ENCODE measurements around the gene CMIP. TPM values are rescaled to one million over a fixed set of nuclear protein-coding genes. Genes with fewer than 3 reads are reported as not detected.

The CMIP gene
- total and polyA plus RNA-seq, 10 of the 15 experiments (the other 5 are each of a cell fraction or from before 2014, with no cell fraction given), result 1.2 to 43.2 (median 4.4) TPM

DNA sequence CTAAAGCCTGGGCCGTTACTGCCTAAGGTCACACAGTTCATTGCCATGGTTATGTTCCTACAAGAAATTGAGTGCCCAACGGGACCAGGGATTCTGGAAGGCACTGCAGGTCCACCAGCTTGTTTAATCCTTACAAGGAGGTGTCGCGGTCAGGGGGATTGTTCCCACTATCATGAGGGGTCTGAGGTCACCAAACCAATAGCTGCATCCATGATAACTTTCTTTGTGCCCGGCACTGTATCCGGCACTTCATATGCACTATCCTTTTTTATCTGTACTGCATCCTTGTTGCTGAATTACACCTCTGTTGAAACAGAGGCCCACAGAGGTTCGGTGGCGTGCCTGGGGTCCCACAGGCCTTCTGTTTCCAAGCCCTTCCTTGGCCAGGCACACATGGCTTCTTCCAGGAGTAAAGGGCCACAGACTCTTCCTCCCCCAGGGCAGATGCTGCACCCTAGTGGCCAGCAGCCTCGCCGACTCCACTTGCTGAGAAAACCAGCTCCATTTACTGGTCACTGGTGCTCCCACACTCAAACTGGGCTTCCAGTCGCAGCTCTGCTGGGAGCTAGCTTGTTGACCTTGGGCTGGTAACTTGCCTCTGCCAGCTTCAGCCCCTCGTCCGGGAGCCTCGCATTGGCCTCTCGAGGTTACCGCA, 252.5 kb downstream of the CMIP start:
- no peaks in the 10 kb centered on the region for H4K20me1 ChIP-seq (ENCODE audit: control insufficient read depth, insufficient read depth)
- H2AFZ ChIP-seq (ENCODE audit: control insufficient read depth, low read depth, low read length), result no peak overlapping the region
- no peak for DNase-seq (ENCODE audit: low read depth, low spot score)
- H3K36me3 ChIP-seq (ENCODE audit: control insufficient read depth in 2 of 2, insufficient read depth in 2 of 2, low read length in 1 of 2), result peaks cover 13 to 31% of the 10 kb centered on the region in 2 experiments; a peak in 3 of 4 replicates
- H3K27me3 ChIP-seq (replicated peaks in 1 of 2; ENCODE audit: control insufficient read depth in 2 of 2, insufficient read depth in 2 of 2, low read length in 1 of 2), result no peaks in the 10 kb centered on the region
- no peak overlapping the region for H3K9ac ChIP-seq (ENCODE audit: control insufficient read depth, insufficient read depth, low read length)
- ChIA-PET SMC1A (ENCODE audit: uncharacterized antibody, unreplicated experiment) (interaction anchor here (0.6 to 1.8 kb wide), 10 partner anchors 17 to 332 kb away, joined by 3 to 9 read pairs (median 4); no protein-coding TSS in a partner anchor), RAD21 (ENCODE audit: unreplicated experiment) (interaction anchor here (0.5 to 3.2 kb wide), 14 partner anchors 13 to 338 kb away, joined by 3 to 13 read pairs (median 4); no protein-coding TSS in a partner anchor), CTCF (interaction anchor here (0.6 to 3.1 kb wide), 25 partner anchors 10 to 331 kb away, joined by 3 to 16 read pairs (median 5); no protein-coding TSS in a partner anchor), POLR2A (interaction anchor here (0.7 kb wide), 1 partner anchor 82 kb away, joined by 3 read pairs; the partner anchor contains the start of gene PLCG2)
- H3K4me2 ChIP-seq (ENCODE audit: control insufficient read depth, insufficient read depth), result no peak overlapping the region
- BruUV-seq (replicated peaks), result no TSS peak
- no peaks in the 10 kb centered on the region for H3K9me3 ChIP-seq (replicated peaks; ENCODE audit: control insufficient read depth, insufficient read depth, low read length)
- peak; percentile 87 for ATAC-seq
- no peaks in the 10 kb centered on the region for H3K79me2 ChIP-seq (ENCODE audit: control insufficient read depth, insufficient read depth, low read length)
- H3K27ac ChIP-seq (ENCODE audit: control insufficient read depth, insufficient read depth), result no peak overlapping the region
- peak; percentile 78 for FAIRE-seq
- no peak overlapping the region for H3K4me3 ChIP-seq
- WGBS (ENCODE audit: insufficient coverage, insufficient replicate concordance, low lambda C conversion rate, missing lambda C conversion rate), result 88% methylated on average over 16 of the region's 16 CpGs
- intact Hi-C loops (cut with micrococcal nuclease; ENCODE audit: unreplicated experiment) (loop anchor here (1.0 kb wide), 3 partner anchors 74 to 331 kb away; no protein-coding TSS in a partner anchor), in situ Hi-C loops (cut with MboI) (no loop called here)
- no peaks in the 10 kb centered on the region for H3K4me1 ChIP-seq (ENCODE audit: control insufficient read depth, insufficient read depth, low read length)
- TF ChIP-seq, protein P1, sequence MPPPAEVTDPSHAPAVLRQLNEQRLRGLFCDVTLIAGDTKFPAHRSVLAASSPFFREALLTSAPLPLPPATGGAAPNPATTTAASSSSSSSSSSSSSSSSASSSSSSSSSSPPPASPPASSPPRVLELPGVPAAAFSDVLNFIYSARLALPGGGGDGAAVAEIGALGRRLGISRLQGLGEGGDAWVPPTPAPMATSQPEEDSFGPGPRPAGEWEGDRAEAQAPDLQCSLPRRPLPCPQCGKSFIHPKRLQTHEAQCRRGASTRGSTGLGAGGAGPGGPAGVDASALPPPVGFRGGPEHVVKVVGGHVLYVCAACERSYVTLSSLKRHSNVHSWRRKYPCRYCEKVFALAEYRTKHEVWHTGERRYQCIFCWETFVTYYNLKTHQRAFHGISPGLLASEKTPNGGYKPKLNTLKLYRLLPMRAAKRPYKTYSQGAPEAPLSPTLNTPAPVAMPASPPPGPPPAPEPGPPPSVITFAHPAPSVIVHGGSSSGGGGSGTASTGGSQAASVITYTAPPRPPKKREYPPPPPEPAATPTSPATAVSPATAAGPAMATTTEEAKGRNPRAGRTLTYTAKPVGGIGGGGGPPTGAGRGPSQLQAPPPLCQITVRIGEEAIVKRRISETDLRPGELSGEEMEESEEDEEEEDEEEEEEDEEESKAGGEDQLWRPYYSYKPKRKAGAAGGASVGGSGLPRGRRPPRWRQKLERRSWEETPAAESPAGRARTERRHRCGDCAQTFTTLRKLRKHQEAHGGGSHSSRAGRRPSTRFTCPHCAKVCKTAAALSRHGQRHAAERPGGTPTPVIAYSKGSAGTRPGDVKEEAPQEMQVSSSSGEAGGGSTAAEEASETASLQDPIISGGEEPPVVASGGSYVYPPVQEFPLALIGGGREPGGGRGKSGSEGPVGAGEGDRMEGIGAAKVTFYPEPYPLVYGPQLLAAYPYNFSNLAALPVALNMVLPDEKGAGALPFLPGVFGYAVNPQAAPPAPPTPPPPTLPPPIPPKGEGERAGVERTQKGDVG (CRISPR knock-in tag; IDR thresholded peaks at IDR 0.05), result no peak
- TF ChIP-seq CREB1 (IDR thresholded peaks at IDR 0.05; ENCODE audit: low read depth) (no peak), RFX5 (IDR thresholded peaks at IDR 0.05; ENCODE audit: low read depth, low read length) (no peak), BCL11A (IDR thresholded peaks at IDR 0.05; ENCODE audit: low read depth, low read length) (no peak), IKZF2 (IDR thresholded peaks at IDR 0.05) (no peak), MEF2B (IDR thresholded peaks at IDR 0.05; ENCODE audit: partially characterized antibody, poor library complexity, severe bottlenecking) (no peak), YY1 (IDR thresholded peaks at IDR 0.05; ENCODE audit: low read depth, low read length) (0 out of 2 replicates have a peak, but pooled peaks have one; percentile 40), SMC3 (IDR thresholded peaks at IDR 0.05; ENCODE audit: borderline replicate concordance, low read length) (peak; percentile 81), KLF5 (IDR thresholded peaks at IDR 0.05; ENCODE audit: partially characterized antibody) (no peak), RAD21 (IDR thresholded peaks at IDR 0.05; ENCODE audit: insufficient read depth, low read depth, low read length) (peak; percentile 73), BHLHE40 (IDR thresholded peaks at IDR 0.05; ENCODE audit: borderline replicate concordance in 1 of 2, low read depth in 2 of 2, low read length in 1 of 2) (no peak)
- TF ChIP-seq, protein P2, sequence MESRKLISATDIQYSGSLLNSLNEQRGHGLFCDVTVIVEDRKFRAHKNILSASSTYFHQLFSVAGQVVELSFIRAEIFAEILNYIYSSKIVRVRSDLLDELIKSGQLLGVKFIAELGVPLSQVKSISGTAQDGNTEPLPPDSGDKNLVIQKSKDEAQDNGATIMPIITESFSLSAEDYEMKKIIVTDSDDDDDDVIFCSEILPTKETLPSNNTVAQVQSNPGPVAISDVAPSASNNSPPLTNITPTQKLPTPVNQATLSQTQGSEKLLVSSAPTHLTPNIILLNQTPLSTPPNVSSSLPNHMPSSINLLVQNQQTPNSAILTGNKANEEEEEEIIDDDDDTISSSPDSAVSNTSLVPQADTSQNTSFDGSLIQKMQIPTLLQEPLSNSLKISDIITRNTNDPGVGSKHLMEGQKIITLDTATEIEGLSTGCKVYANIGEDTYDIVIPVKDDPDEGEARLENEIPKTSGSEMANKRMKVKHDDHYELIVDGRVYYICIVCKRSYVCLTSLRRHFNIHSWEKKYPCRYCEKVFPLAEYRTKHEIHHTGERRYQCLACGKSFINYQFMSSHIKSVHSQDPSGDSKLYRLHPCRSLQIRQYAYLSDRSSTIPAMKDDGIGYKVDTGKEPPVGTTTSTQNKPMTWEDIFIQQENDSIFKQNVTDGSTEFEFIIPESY (IDR thresholded peaks at IDR 0.05), result no peak
- TF ChIP-seq, protein P3, sequence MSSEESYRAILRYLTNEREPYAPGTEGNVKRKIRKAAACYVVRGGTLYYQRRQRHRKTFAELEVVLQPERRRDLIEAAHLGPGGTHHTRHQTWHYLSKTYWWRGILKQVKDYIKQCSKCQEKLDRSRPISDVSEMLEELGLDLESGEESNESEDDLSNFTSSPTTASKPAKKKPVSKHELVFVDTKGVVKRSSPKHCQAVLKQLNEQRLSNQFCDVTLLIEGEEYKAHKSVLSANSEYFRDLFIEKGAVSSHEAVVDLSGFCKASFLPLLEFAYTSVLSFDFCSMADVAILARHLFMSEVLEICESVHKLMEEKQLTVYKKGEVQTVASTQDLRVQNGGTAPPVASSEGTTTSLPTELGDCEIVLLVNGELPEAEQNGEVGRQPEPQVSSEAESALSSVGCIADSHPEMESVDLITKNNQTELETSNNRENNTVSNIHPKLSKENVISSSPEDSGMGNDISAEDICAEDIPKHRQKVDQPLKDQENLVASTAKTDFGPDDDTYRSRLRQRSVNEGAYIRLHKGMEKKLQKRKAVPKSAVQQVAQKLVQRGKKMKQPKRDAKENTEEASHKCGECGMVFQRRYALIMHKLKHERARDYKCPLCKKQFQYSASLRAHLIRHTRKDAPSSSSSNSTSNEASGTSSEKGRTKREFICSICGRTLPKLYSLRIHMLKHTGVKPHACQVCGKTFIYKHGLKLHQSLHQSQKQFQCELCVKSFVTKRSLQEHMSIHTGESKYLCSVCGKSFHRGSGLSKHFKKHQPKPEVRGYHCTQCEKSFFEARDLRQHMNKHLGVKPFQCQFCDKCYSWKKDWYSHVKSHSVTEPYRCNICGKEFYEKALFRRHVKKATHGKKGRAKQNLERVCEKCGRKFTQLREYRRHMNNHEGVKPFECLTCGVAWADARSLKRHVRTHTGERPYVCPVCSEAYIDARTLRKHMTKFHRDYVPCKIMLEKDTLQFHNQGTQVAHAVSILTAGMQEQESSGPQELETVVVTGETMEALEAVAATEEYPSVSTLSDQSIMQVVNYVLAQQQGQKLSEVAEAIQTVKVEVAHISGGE (CRISPR knock-in tag; IDR thresholded peaks at IDR 0.05), result no peak

Measured in GM12878 (cell line).